KMS-11 (cell line): ENCODE measurements around the gene WDR27.

Experiments
- H2AFZ ChIP-seq: fragments of 200-600 bp; sonication (generic); 2 replicates; pipeline ENCODE4 v1.6.1; 2016; ENCODE audit warnings: antibody characterized with exemption, mixed run types, low read depth
- H3K27ac ChIP-seq: fragments of 200-600 bp; sonication (generic); 2 replicates; pipeline ENCODE4 v1.6.1; 2016; ENCODE audit warnings: mild to moderate bottlenecking, mixed run types
- H3K27me3 ChIP-seq: fragments of 200-600 bp; sonication (generic); 2 replicates; pipeline ENCODE4 v1.6.1; 2017; ENCODE audit warnings: mild to moderate bottlenecking, low read depth, mixed run types, moderate library complexity; ENCODE audit not compliant: insufficient read depth
- H3K36me3 ChIP-seq: fragments of 200-600 bp; sonication (generic); 2 replicates; pipeline ENCODE4 v1.6.1; 2017; ENCODE audit warnings: mild to moderate bottlenecking, mixed run types; ENCODE audit not compliant: insufficient read depth
- H3K4me1 ChIP-seq: fragments of 200-600 bp; sonication (generic); 2 replicates; pipeline ENCODE4 v1.6.1; 2016; ENCODE audit warnings: mild to moderate bottlenecking, low read depth, mixed run types; ENCODE audit not compliant: poor library complexity, severe bottlenecking
- H3K4me2 ChIP-seq: fragments of 200-600 bp; sonication (generic); 2 replicates; pipeline ENCODE4 v1.7.0; 2016; ENCODE audit warnings: mild to moderate bottlenecking, mixed run types
- H3K4me3 ChIP-seq: fragments of 200-600 bp; sonication (generic); IDR thresholded peaks from 2 replicates; pipeline ENCODE4 v1.6.1; 2017; ENCODE audit warnings: low read depth, low read length, mixed read lengths; ENCODE audit not compliant: insufficient read depth
- H3K79me2 ChIP-seq: fragments of 200-600 bp; sonication (generic); 2 replicates; pipeline ENCODE4 v1.6.1; 2016; ENCODE audit warnings: low read depth, mixed run types; ENCODE audit not compliant: insufficient read depth
- H3K9ac ChIP-seq: fragments of 200-600 bp; sonication (generic); 2 replicates; pipeline ENCODE4 v1.6.1; 2016; ENCODE audit warnings: mild to moderate bottlenecking, mixed run types
- H4K20me1 ChIP-seq: fragments of 200-600 bp; sonication (generic); 2 replicates; pipeline ENCODE4 v1.6.1; 2016; ENCODE audit warnings: mild to moderate bottlenecking, mixed run types; ENCODE audit not compliant: insufficient read depth
- CTCF ChIP-seq: fragments of 200-600 bp; sonication (generic); conservative IDR thresholded peaks from 2 replicates; pipeline ENCODE4 v1.6.1; 2017; ENCODE audit warnings: low read depth, mild to moderate bottlenecking, antibody characterized with exemption, low read length, moderate library complexity, mixed read lengths

The WDR27 gene

GRCh38 chr6:169587975-169588374 lies 113.9 kb downstream of the WDR27 start:
- peaks cover 4% of the 10 kb centered on the region for H3K4me1 ChIP-seq
- H3K4me3 ChIP-seq = no peak overlapping the region
- no peaks in the 10 kb centered on the region for H3K79me2 ChIP-seq
- no peaks in the 10 kb centered on the region for H3K36me3 ChIP-seq
- TF ChIP-seq CTCF = no peak
- H3K27ac ChIP-seq = no peak overlapping the region
- H3K4me2 ChIP-seq = no peak overlapping the region
- no peak overlapping the region for H3K9ac ChIP-seq
- H4K20me1 ChIP-seq = no peaks in the 10 kb centered on the region
- H3K27me3 ChIP-seq = no peaks in the 10 kb centered on the region
- H2AFZ ChIP-seq = no peak overlapping the region

- Histone ChIP-seq H2AFZ (no peak overlapping the region), H3K36me3 (no peaks in the 10 kb centered on the region), H3K4me3 (no peak overlapping the region), H3K79me2 (no peaks in the 10 kb centered on the region), H3K4me1 (peaks cover 4% of the 10 kb centered on the region), H4K20me1 (no peaks in the 10 kb centered on the region), H3K27ac (no peak overlapping the region), H3K9ac (no peak overlapping the region), H3K4me2 (no peak overlapping the region), H3K27me3 (no peaks in the 10 kb centered on the region)
- TF ChIP-seq CTCF = no peak
Observed at GRCh38 chr6:169583886-169584541, 117.8 kb downstream of the WDR27 start.

DNA sequence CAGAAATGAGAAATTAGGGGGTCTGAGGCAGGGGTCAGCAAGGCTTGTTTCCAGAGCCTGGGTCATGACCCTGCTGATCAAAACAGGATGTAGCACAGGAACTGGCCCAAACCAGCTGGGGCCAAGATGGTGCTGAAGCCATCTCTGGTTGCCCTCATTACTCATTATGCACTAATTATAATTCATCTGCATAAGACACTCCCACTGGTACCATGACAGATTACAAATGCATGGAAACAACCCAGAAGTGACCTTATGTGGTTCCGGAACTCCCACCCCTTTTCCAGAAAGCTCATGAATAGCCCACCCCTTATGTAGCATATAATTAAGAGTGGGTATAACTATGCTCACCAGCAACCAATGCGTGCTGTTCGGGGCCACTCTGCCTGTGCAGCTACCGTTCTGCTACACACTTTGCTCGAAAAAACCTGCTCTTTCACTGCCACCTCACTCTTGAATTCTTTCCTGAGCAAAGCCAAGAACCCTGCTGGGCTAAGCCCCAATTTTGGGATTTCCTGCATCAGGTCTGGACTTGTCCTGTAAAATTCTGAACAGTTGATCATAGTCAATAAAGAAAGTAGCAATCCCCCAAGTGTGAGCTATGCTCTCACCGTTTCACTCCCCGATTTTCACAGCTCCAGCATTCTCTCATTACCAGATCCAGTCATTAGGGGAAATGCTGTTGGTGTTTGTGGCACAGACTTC lies 122.3 kb downstream of the WDR27 start:
- Histone ChIP-seq H2AFZ (no peak overlapping the region), H3K27me3 (no peaks in the 10 kb centered on the region), H3K4me2 (no peak overlapping the region), H3K4me3 (no peak overlapping the region), H4K20me1 (no peaks in the 10 kb centered on the region), H3K79me2 (no peaks in the 10 kb centered on the region), H3K9ac (no peak overlapping the region), H3K27ac (no peak overlapping the region), H3K4me1 (no peaks in the 10 kb centered on the region), H3K36me3 (no peaks in the 10 kb centered on the region)
- TF ChIP-seq CTCF = no peak

DNA sequence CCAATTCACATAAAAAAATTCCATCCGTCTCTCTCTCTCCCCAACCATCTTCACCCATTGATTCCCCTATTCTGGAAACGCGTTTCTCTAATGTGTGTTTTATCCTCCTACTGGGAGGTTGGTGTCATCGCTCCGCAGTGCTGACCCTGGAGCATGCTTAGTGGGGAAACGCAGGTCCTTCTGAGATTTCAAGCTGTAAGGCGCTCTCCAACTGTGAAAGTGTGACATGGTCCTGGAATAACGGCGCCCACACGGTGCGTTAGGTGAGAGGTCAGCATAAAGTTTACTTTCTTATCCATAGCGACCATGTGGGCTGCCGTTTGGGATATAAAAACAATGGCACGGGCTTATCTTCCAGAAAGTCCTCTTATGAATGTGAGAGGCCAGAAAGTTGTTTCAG lies 123.9 kb downstream of the WDR27 start:
- Histone ChIP-seq H3K4me3 (no peak overlapping the region), H3K36me3 (no peaks in the 10 kb centered on the region), H3K4me2 (no peak overlapping the region), H3K4me1 (no peaks in the 10 kb centered on the region), H3K27ac (no peak overlapping the region), H4K20me1 (no peaks in the 10 kb centered on the region), H2AFZ (no peak overlapping the region), H3K79me2 (no peaks in the 10 kb centered on the region), H3K9ac (no peak overlapping the region), H3K27me3 (no peaks in the 10 kb centered on the region)
- no peak for TF ChIP-seq CTCF
